LNCAP (cell line): Measurements from ENCODE around the gene CARS1.

Source experiments
- CTCF ChIP-seq: fragments of 450-650 bp; IDR thresholded peaks from 2 replicates; pipeline ENCODE4 v1.5.1; 2017; ENCODE audit warnings: mild to moderate bottlenecking

CARS1 gene

DNA sequence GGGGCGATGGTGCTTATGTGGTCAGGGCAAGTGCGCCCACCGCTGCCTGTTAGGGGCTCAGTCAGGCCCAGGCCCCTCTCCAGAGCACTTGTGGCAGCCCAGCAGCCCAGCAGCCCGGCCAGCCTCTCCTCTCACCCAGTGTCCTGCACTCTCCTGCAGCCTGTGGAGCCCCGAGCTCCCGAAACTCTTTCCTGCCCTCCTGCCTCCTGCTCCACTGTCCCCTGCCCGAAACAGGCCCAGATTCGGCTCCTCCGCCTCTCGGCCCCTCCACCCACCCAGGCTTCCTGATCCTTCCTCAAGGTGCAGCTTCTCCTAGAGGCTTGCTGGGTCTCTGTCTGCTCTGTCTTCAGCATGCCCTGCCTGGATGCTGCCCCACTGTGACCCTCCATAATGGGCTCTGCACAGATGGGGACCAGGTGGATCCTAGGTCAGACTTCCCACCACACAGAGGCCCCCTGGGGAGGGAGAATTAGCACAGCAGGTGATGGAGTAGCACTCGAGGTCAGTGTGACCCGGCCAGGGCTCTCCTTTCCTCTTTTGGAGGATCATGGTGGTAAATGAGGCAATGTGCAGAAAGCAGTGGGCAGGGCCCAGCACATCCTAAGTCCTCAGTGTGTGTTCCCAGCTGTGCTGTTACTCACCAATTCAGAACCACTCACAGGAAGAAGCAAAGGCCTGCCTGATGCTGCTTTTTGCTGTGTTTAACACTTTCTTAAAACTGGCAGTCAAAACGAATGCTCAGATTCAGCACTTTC is 46.5 kb downstream of the CARS1 start:
- no peak for TF ChIP-seq CTCF

DNA sequence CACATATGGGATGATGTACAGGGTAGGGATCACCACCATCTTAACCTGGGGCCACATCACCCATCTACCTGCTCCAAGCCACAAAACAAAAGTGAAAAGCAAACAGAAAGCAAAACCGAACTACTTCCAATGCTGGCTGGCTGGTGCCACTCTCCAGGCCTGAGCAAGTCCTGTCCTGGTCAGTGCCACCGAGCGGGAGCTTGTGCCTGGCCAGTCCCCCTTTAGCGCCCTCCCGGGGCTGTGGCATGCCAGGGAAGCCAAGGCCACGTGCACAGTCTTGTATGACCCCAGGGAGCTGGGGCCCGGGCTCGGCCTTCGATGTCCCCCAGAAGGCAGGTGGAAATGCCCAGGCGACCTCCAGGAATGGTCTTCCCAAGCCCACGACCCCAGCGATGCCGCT is 47.2 kb downstream of the CARS1 start:
- no peak for TF ChIP-seq CTCF

GRCh38 chr11:3009481-3009880 is 47.7 kb downstream of the CARS1 start:
- no peak for TF ChIP-seq CTCF

GRCh38 chr11:3008746-3009336 is 48.4 kb downstream of the CARS1 start:
- no peak for TF ChIP-seq CTCF

DNA sequence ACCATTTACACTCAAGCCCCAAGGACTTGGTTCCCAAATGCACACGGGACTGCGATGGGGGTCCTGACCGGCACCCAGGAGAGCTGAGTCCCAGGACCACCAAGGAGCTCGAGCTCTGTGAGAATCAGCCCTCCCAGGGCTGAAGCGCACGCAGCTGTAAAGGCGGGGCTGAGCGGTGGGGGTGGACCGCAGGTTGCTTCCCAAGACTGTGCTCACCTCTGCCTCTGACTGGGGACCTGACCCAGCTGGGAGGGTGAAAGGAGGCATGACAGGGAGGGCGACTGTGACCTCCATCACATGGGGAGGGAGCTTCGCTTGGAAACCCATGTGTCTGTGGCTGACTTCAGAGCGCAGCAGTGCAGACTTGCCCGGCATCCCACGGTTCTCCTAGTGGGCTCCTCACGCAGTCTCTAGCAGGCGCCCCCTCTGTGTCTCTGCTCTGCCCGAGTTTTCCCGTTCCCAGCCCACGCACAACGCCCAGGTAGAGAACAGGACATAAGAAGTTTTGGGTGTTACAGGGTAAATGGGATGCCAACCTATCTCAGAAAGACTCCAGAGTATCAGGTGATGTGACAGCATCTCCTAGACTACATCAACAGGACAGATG is 49.7 kb downstream of the CARS1 start:
- TF ChIP-seq CTCF, result no peak

- no peak for TF ChIP-seq CTCF
Measured at GRCh38 chr11:3006505-3007260, 50.5 kb downstream of the CARS1 start.

- no peak for TF ChIP-seq CTCF
Measured at GRCh38 chr11:3004481-3004880, 52.7 kb downstream of the CARS1 start.
